SU-DHL-6 (cell line): ENCODE measurements around the gene COX14.

ENCODE experiments used
- EZH2phosphoT487 ChIP-seq: fragments of 200-600 bp; sonication (generic), shearing (Covaris generic); conservative IDR thresholded peaks from 2 replicates; pipeline ENCODE4 v1.6.1; 2018; ENCODE audit warnings: mild to moderate bottlenecking, antibody characterized with exemption, low read length, moderate library complexity, mixed read lengths
- TF ChIP-seq, protein P1 (sequence below): fragments of 200-600 bp; sonication (generic); IDR thresholded peaks from one replicate; pipeline ENCODE4 v1.5.1; 2017; ENCODE audit warnings: antibody characterized with exemption, mild to moderate bottlenecking, low read length, moderate library complexity; ENCODE audit not compliant: insufficient read depth, poor library complexity, severe bottlenecking

DNA sequence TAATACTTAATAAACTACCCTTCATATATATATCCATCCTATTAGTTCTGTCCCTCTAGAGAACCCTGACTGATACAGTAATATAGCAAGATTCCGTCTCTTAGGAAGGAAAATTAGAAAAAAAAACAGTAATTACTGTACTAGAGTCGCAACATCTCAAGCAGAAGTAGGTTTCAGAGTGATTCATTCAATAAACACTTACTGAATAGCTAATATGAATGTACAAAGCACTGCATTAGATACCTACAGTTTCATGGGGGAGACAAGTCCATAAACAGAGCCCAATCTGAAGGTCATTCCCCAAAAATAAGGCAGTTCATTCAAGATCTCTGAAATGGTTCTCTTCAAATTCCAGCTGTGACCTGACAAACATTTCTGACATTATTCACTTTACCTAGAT is 45.2 kb downstream of the COX14 start:
- TF ChIP-seq, protein P1, sequence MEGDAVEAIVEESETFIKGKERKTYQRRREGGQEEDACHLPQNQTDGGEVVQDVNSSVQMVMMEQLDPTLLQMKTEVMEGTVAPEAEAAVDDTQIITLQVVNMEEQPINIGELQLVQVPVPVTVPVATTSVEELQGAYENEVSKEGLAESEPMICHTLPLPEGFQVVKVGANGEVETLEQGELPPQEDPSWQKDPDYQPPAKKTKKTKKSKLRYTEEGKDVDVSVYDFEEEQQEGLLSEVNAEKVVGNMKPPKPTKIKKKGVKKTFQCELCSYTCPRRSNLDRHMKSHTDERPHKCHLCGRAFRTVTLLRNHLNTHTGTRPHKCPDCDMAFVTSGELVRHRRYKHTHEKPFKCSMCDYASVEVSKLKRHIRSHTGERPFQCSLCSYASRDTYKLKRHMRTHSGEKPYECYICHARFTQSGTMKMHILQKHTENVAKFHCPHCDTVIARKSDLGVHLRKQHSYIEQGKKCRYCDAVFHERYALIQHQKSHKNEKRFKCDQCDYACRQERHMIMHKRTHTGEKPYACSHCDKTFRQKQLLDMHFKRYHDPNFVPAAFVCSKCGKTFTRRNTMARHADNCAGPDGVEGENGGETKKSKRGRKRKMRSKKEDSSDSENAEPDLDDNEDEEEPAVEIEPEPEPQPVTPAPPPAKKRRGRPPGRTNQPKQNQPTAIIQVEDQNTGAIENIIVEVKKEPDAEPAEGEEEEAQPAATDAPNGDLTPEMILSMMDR, result no peak
- TF ChIP-seq EZH2phosphoT487, result no peak
